GM21576 (cell line): ENCODE results near the gene TRABD.
A peak's percentile ranks its signal among the peaks of the same experiment; 100 is the strongest.
"Not testable (repeated sequence)": the region's sequence is repeated elsewhere in the genome, so short reads cannot be mapped to it uniquely, and the experiment has no call there.

Experiments
- ATAC-seq: cut with Tn5 transposase; IDR thresholded peaks from one replicate; pipeline ENCODE4 v1.9.1; 2021; ENCODE audit warnings: mild to moderate bottlenecking, moderate library complexity; ENCODE audit not compliant: unreplicated experiment

Gene TRABD

GRCh38 chr22:50200461-50201190 is 14.9 kb downstream of the TRABD start, which contains the start of gene SELENOO:
TSS of gene SELENOO (plus strand) at chr22:50201011. CDS start at chr22:50201037, 26 bp downstream.
- ATAC-seq: peak; percentile 64

DNA sequence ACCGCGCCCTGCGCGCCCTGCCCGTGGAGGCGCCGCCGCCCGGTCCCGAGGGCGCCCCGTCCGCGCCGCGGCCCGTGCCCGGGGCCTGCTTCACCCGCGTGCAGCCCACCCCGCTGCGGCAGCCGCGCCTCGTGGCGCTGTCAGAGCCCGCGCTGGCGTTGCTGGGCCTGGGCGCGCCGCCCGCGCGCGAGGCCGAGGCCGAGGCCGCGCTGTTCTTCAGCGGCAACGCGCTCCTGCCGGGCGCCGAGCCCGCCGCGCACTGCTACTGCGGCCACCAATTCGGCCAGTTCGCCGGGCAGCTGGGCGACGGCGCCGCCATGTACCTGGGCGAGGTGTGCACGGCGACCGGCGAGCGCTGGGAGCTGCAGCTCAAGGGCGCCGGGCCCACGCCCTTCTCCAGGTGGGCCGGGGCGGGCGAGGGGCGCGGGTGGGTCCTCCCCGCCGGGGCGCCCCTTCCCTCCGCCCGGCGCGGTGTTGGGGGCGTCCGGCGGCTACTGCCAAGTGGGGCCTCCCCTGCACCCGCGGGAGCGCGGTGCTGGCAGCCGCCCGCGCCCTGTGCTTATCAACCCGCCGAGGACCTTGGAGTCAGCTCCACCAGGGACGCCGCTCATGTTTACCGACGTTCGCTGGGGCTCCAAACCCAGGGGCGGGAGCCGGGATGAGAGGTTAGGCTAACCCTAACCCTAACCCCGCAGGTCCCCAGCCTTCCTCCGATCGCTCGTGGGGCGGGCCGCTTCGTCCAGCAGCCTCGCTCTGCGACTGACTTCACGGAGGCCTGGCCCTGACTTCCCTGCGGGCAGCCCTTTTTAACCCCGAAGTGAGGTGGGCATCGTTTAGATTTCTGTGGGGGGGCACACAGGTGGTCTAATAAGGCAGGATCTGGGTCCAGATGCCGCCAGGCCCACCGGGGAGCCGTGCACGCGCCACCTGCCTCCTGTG is 15.7 kb downstream of the TRABD start:
- ATAC-seq: peak; percentile 12

GRCh38 chr22:50202130-50202666 is 16.5 kb downstream of the TRABD start:
- no peak for ATAC-seq

DNA sequence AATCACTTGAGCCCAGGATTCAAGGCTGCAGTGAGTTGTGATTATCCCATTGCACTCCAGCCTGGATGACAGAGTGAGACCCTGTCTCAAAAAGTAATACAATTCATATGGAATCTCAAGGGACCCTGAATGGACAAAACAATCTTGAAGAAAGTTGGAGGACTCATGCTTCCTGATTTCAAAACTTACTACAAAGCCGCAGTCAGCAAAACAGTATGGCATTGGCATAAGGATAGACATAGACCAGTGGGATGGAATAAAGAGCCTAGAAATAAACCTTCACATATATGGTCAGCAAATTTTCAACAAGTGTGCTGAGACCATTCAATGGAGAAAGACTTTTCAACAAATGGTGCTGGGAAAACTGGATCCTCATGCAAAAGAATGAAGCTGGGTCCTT is 17.6 kb downstream of the TRABD start:
- no peak for ATAC-seq

DNA sequence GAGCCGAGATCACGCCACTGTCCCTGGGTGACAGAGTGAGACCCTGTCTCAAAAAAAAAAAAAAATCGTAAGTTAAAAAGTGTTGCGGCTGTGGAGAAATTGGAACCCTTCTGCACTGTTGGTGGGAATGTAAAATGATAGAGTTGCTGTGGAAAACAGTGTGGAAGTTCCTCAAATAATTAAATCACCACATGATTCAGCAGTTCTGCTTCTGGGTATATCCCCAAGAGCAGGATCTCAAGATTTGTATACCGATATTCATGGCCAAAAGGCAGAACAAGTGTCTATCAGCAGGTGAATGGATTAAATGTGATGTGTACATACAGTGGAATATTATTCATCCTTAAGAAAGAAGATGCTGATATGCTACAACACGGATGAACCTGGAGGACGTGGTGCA is 18.9 kb downstream of the TRABD start:
- ATAC-seq: no peak

GRCh38 chr22:50204998-50205397 is 19.3 kb downstream of the TRABD start:
- not testable (repeated sequence) for ATAC-seq

DNA sequence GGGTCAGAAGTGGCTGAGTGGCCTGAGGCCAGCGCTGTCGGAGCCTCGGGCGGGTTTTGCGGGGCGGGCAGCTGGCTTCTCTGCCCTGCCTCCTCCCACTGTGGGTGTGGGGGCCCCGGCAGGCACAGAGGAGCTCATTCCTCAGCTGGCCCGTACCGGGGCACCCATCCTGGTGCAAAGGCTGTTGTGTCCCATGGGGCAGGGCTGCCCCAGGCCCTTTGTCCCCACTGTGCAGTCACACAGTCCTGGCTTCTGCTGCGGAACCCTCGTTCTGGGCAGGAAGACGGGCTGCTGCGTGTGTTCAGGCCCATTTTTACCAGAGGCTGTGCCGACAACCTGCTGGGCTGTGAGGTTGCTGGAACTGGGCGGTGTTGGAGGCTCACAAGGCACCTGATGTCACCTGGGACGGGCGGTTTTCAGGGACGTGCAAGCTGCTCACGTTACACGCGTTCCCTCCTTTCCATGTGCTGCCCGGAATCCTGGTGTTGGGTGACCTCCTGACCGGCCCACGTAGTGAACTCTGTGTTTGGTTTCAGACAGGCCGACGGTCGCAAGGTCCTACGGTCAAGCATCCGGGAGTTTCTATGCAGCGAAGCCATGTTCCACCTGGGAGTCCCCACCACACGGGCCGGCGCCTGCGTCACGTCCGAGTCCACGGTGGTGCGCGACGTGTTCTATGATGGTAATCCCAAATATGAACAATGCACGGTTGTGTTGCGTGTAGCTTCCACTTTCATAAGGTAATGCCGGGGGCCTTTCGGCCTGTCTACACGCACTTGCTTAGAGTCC is 20.3 kb downstream of the TRABD start:
- ATAC-seq: no peak

- ATAC-seq: no peak
Observed at GRCh38 chr22:50206599-50206998, 20.9 kb downstream of the TRABD start.

GRCh38 chr22:50207383-50208140 is 21.8 kb downstream of the TRABD start:
- ATAC-seq: no peak

- no peak for ATAC-seq
Observed at GRCh38 chr22:50208430-50208938, 22.8 kb downstream of the TRABD start.

DNA sequence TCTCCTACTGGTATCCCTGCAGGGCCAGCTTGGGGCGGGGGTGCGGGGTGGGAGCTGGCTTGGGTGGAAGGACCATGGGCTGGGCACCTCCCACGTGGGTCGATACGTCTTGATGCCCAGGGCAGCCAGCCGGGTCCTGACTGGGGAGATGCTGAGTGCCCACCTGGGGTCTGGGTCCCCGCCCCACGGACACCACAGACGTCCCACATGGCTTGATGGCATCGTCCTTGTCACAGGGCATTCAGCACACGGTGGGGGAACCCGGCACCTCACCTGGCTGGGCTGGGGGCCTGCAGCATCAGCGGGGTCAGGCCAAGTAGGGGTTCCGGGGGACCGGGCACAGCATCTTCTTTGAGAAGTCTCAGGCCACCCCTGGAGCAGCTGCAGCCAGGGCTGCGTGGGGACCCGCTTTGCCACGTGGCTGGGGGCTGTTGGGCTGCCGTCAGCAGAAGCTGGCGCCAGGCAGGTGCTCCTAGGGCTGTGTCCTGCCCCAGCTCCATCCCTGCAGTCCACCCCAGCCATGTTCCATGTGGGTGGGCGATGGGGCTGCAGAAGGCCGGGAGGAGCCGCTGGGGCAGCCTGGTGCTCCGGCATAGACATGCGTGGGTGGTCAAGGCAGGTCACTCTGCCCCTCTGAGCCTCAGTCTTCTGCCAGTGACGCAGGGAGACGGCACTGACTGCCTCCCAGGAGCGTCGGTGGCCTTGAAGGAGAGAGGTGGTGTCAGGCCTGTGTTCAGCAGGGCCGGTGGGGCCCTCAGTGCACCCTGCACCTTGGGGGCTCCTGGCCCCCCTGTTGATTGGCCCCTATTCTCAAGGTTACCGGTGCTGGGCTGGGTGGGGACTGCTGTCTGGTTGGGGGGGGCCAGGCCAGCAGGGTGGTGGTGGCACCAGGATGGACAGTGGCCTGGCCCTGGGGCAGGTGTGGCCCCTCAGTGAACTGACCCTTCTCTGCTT is 23.5 kb downstream of the TRABD start:
- no peak for ATAC-seq

DNA sequence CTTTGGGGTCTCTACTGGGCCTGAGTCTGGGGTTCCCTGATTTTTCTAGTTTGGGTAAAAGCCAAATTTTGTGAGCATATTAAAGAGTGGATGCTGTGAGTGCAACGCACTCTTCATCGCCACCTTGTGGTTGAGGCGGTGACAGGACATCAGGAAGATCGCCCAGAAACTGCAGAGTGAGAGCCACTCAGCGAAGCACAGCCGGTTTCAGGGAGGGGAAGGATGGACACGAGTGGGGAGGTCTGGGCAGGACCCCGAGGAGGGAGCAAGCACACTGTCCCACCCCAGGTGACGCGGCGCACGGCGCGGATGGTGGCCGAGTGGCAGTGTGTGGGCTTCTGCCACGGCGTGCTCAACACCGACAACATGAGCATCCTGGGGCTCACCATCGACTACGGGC is 24.2 kb downstream of the TRABD start:
- no peak for ATAC-seq

GRCh38 chr22:50210378-50211139 is 24.8 kb downstream of the TRABD start:
- ATAC-seq: no peak

- ATAC-seq: no peak
Observed at GRCh38 chr22:50211147-50211546, 25.4 kb downstream of the TRABD start.

- ATAC-seq: no peak
Observed at GRCh38 chr22:50213263-50213662, 27.6 kb downstream of the TRABD start.

DNA sequence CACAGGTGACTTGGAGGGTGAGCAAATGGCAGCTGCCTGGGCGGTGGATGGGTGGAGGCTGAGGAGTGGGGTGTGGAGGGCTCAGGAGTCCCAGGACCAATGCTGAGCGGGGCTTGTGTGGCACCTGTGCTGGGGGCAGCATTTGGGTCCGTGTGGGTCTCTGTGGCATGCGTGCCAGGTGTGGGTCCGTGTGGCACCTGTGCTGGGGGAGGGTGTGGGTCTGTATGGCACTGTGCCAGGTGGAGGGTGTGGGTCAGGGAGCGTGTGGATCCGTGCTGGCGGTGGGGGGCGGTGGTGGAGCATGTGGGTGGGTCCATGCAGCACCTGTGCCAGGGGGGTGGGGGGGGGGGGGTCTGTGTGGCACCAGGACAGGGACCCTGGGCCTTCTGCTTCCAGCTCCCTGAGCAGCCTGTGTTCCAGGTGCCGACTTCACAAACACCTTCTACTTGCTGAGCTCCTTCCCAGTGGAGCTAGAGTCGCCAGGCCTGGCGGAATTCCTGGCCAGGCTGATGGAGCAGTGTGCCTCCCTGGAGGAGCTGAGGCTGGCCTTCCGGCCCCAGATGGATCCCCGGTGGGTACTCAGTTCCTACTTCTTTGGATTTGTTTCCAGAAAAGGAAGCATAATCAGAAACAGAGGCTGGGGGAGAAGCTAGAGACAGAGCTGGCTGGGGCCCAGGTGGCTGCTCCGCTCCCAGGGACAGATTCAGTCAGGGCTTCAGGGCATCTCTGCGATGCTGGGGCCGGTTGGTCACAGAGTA is 29.8 kb downstream of the TRABD start:
- no peak for ATAC-seq

DNA sequence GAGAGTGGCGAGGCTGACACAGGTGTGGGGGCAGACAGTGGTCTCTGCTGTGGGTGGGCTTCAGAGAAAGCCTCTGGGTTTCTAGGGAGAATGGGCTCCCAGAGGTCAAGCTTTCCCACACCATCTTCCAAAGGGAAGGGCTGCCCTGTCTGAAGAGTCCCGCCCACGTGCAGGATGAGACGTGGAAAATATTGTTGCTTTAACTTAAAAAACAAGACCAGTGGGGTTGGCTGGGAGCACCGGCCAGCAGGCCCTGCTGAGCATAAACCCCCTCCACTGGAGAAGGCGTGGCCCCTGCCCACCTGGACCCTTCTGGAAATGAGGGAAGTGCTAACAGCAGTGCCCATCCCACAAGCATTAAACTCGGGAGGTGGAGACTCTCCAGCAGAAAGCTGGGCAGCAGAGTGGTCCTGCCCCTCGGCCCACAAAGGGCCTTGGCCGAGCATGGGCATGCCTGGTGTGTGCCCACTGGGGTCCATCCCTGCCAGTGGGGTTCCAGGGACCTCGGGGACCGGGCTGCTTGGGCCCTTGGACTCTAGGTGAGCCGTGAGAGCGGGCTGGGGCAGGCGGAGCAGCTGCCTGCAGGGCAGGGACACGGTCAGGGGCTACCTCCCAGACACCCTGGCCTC is 30.5 kb downstream of the TRABD start:
- no peak for ATAC-seq
